Ascending aorta (tissue), 2 donors: ENCODE data around the gene ZEB2. TPM values are rescaled to one million over a fixed set of nuclear protein-coding genes. Genes with fewer than 3 reads are reported as not detected.

Experiments
- DNase-seq, 2 donors: peaks; one replicate each; pipeline ENCODE4 v3.0.0-alpha.2; 2019; ENCODE audit warnings: low spot score in 2 of 2
- H3K27ac ChIP-seq, 2 donors: fragments of 200-600 bp; sonication (generic); one replicate each; pipeline ENCODE4 v1.5.1; 2016 to 2017; ENCODE audit warnings: mild to moderate bottlenecking in 1 of 2
- H3K27me3 ChIP-seq: fragments of 200-600 bp; sonication (generic); one replicate; pipeline ENCODE4 v1.5.1; 2017
- H3K36me3 ChIP-seq, 2 donors: fragments of 200-600 bp; sonication (generic); one replicate each; pipeline ENCODE4 v1.5.1; 2016
- H3K4me1 ChIP-seq, 2 donors: fragments of 200-600 bp; sonication (generic); one replicate each; pipeline ENCODE4 v1.5.1; 2016 to 2017; ENCODE audit warnings: mild to moderate bottlenecking in 1 of 2
- H3K4me3 ChIP-seq, 2 donors: fragments of 200-600 bp; sonication (generic); one replicate each; pipeline ENCODE4 v1.5.1; 2016 to 2017; ENCODE audit warnings: mild to moderate bottlenecking in 1 of 2
- H3K9me3 ChIP-seq, 2 donors: fragments of 200-600 bp; sonication (generic); one replicate each; pipeline ENCODE4 v1.5.1; 2016
- intact Hi-C: fragments of 100-400 bp; cut with DNase I; formaldehyde crosslinking; loops from one replicate; pipeline ENCODE4 v1.15.1; 2023
- total RNA-seq: library from RNA; depleted of rRNA; stranded (reverse); fragments of >200 nt; gene quantifications from one replicate; pipeline ENCODE4 v1.1.0, GENCODE V29; 2016
- TF ChIP-seq, protein P1 (sequence below), 3 experiments: fragments of 200-600 bp in 2 of 3; fragments of 450-650 bp in 1 of 3; sonication (generic) in 2 of 3; IDR thresholded peaks; one replicate each; pipeline ENCODE4 v1.5.1; 2016 to 2019; ENCODE audit warnings: antibody characterized with exemption in 3 of 3, mild to moderate bottlenecking in 1 of 3, moderate library complexity in 1 of 3

ZEB2 gene
- total RNA-seq, 1 donor from 2014 or later: 74.6 TPM

DNA sequence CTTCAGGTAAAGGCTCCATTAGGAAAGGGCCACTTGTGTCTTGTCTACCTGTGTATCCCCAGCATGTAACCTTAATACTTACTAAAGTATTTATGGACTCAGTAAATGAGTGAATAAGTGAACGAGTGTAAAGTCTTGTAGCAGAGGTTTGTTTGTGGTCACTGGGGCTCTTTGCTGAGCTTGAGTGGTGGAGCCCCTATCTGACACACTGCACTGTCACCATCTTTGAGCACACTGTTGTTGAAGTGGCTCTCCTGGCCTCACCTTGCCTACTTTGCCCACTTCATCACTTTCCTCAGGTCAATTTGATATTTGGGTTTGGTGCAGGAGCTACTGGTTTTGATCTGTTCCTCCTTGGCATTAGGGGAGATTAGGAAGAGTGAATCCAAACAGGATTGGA, 39.3 kb upstream of the ZEB2 start:
- no peaks in the 10 kb centered on the region for H3K36me3 ChIP-seq
- TF ChIP-seq, protein P1, sequence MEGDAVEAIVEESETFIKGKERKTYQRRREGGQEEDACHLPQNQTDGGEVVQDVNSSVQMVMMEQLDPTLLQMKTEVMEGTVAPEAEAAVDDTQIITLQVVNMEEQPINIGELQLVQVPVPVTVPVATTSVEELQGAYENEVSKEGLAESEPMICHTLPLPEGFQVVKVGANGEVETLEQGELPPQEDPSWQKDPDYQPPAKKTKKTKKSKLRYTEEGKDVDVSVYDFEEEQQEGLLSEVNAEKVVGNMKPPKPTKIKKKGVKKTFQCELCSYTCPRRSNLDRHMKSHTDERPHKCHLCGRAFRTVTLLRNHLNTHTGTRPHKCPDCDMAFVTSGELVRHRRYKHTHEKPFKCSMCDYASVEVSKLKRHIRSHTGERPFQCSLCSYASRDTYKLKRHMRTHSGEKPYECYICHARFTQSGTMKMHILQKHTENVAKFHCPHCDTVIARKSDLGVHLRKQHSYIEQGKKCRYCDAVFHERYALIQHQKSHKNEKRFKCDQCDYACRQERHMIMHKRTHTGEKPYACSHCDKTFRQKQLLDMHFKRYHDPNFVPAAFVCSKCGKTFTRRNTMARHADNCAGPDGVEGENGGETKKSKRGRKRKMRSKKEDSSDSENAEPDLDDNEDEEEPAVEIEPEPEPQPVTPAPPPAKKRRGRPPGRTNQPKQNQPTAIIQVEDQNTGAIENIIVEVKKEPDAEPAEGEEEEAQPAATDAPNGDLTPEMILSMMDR (IDR thresholded peaks at IDR 0.05): no peak
- H3K27ac ChIP-seq: no peak overlapping the region
- H3K9me3 ChIP-seq: no peaks in the 10 kb centered on the region
- no peak overlapping the region for H3K4me3 ChIP-seq
- no peaks in the 10 kb centered on the region for H3K27me3 ChIP-seq
- intact Hi-C loops: no loop called here
- H3K4me1 ChIP-seq: no peaks in the 10 kb centered on the region
- no peak for DNase-seq

DNA sequence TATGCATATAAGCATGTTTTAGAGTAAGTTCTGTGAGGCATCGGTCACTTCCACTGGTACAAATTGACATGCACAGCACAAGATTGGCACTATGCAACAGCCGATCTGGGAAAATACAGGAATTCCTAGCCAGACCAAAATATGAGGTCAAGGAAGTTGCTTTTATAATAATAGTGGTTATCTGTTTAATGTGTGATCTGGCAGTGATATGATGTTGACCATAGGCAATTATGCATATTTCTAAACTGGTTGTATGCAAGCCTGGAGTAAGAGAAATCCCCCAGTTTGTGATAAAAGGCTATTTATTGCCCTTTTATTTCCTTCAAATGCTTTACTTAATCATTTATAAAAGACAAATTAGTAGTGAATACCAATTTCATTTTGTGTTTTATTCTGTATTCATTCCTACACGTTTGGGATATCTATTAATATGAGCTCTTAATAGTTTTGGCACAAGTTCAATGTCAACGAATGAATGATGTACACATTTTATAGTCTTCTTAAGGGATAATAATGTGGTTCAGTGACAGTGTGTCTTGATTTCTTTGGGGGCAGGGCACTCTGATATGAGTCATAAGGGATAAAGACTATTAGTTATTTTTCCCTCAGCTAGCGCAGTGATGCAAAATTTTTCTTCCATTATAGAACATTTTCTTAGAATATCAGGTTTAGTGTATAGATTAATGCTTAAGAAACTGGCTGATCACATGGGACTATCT, 34.7 kb upstream of the ZEB2 start:
- TF ChIP-seq, protein P1 (IDR thresholded peaks at IDR 0.05): no peak

DNA sequence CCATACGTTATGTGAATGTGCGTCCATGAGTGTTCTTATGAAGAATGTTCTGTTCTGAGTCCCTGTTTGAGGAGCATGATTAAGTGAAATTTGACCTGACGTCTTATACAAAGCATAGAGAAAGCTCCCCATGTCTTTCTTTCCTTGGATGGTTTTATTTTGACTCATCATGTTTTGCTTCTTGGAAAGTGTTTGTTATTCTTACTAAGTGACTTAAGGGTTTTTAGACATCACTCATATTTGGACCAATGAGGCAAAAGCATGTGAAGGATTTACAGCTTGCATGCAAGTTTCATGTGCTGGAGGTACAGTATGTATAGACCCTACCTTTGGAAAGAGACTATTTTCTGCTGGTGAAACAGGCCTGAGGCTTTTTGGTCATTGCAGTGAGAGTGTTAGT, 33.5 kb upstream of the ZEB2 start:
- Histone ChIP-seq H3K27me3 (no peaks in the 10 kb centered on the region), H3K36me3 (no peaks in the 10 kb centered on the region), H3K4me3 (no peak overlapping the region), H3K27ac (no peak overlapping the region), H3K9me3 (no peaks in the 10 kb centered on the region), H3K4me1 (no peaks in the 10 kb centered on the region)
- intact Hi-C loops: no loop called here
- DNase-seq: no peak
- TF ChIP-seq, protein P1 (IDR thresholded peaks at IDR 0.05): no peak

More for the DNA sequence above, 34.7 kb upstream of the ZEB2 start:
- H3K4me1 ChIP-seq: no peaks in the 10 kb centered on the region
- no peaks in the 10 kb centered on the region for H3K9me3 ChIP-seq
- no peak overlapping the region for H3K27ac ChIP-seq
- no peaks in the 10 kb centered on the region for H3K36me3 ChIP-seq
- no peaks in the 10 kb centered on the region for H3K27me3 ChIP-seq
- no peak overlapping the region for H3K4me3 ChIP-seq
- DNase-seq: no peak
- intact Hi-C loops: no loop called here

DNA sequence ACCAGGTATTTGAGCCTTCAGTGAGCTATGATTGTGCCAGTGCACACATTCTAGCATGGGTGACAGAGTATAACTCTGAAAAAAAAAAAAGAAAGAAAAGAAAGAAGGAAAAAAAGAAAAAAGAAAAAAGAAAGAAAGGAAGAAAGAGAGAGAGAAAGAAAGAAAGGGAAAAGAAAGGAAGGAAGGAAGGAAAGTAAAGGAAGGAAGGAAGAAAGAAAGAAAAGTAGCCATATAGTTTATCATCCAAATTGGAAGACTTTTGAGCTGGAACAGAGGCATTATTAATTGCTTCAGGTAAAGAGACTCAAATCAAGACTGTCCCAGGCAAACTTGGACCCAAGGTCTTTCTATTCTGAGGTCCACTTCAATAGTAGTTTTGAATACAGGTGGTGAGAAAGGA, 32.9 kb upstream of the ZEB2 start:
- H3K27me3 ChIP-seq: no peaks in the 10 kb centered on the region
- no peaks in the 10 kb centered on the region for H3K36me3 ChIP-seq
- H3K4me1 ChIP-seq: no peaks in the 10 kb centered on the region
- intact Hi-C loops: no loop called here
- DNase-seq: no peak
- no peaks in the 10 kb centered on the region for H3K9me3 ChIP-seq
- no peak overlapping the region for H3K27ac ChIP-seq
- TF ChIP-seq, protein P1 (IDR thresholded peaks at IDR 0.05): no peak
- no peak overlapping the region for H3K4me3 ChIP-seq

- Histone ChIP-seq H3K36me3 (no peaks in the 10 kb centered on the region), H3K9me3 (no peaks in the 10 kb centered on the region), H3K4me1 (no peaks in the 10 kb centered on the region), H3K4me3 (no peak overlapping the region), H3K27ac (no peak overlapping the region), H3K27me3 (no peaks in the 10 kb centered on the region)
- DNase-seq: no peak
- TF ChIP-seq, protein P1 (IDR thresholded peaks at IDR 0.05): no peak
- intact Hi-C loops: no loop called here
These were observed 31.0 kb upstream of the ZEB2 start for GRCh38 chr2:144550911-144551310.

DNA sequence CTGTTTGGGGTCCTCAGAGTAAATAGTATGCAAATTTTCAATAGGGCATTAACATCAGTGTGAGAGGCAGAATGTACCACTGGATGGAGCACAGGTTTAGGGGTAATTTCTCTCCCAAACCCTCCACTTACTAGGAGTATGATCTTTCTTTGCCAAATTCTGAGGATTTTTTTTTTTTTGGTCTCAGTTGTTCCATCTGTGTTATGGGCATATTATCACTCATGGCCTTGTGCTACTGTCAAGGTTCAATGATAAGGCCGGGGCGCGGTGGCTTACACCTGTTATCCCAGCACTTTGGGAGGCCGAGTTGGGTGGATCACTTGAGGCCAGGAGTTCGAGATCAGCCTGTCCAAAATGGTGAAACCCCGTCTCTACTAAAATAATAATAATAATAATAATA, 30.2 kb upstream of the ZEB2 start:
- TF ChIP-seq, protein P1 (IDR thresholded peaks at IDR 0.05): no peak
- Histone ChIP-seq H3K36me3 (no peaks in the 10 kb centered on the region), H3K9me3 (no peaks in the 10 kb centered on the region), H3K27ac (no peak overlapping the region), H3K4me1 (no peaks in the 10 kb centered on the region), H3K4me3 (no peak overlapping the region), H3K27me3 (no peaks in the 10 kb centered on the region)
- no peak for DNase-seq
- intact Hi-C loops: no loop called here
